MM.1S (cell line): ENCODE data around the gene UBXN11.

Source experiments
- EZH2 ChIP-seq: fragments of 300-600 bp; sonication (generic); optimal IDR thresholded peaks from 2 replicates; pipeline ENCODE3; 2017; ENCODE audit warnings: low read depth, mild to moderate bottlenecking, antibody characterized with exemption, low read length, mixed read lengths
- TF ChIP-seq, protein P1 (sequence below): fragments of 300-600 bp; sonication (generic); IDR thresholded peaks from 2 replicates; pipeline ENCODE4 v1.5.1; 2016; ENCODE audit warnings: antibody characterized with exemption, low read length, mixed read lengths

DNA sequence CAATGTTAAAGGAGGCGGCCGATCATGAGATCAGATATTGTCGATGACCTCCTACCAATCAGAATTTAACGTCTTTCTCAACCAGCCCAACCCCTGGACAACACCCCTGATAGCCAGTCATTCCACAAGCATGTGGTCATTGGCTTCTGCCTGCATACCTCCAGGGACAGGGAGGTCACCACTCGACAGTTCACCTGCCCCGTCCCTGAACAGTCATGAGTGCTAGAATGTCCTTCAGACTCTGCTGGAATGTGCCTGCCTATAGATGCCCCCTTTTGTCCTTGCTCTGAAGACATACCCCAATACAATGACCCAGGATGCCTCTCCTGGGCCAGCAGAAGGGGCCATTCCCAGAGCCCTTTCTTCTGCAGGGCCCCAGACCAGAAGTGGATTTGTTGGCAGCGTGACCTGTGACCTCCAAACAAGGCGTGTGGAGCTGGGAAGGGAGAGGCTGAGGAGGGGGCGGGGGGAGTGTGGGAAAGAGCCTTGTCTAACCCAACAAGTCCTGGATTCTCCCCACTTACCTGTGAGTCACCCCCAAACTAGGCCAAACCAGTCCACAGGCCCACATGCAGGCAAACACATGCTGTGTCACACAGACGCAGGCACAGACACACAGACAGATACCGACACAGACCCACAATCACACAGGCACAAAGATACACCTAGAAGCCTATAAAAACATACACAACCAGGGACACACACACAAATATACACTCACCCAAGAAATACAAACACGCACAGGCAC, 45.3 kb upstream of the UBXN11 start:
- no peak for TF ChIP-seq EZH2
- TF ChIP-seq, protein P1, sequence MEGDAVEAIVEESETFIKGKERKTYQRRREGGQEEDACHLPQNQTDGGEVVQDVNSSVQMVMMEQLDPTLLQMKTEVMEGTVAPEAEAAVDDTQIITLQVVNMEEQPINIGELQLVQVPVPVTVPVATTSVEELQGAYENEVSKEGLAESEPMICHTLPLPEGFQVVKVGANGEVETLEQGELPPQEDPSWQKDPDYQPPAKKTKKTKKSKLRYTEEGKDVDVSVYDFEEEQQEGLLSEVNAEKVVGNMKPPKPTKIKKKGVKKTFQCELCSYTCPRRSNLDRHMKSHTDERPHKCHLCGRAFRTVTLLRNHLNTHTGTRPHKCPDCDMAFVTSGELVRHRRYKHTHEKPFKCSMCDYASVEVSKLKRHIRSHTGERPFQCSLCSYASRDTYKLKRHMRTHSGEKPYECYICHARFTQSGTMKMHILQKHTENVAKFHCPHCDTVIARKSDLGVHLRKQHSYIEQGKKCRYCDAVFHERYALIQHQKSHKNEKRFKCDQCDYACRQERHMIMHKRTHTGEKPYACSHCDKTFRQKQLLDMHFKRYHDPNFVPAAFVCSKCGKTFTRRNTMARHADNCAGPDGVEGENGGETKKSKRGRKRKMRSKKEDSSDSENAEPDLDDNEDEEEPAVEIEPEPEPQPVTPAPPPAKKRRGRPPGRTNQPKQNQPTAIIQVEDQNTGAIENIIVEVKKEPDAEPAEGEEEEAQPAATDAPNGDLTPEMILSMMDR, result no peak
